PC-9 (cell line): ENCODE results near the gene GMDS.

Experiments used
- CTCF ChIP-seq: fragments of 200-600 bp; sonication (generic); conservative IDR thresholded peaks from 2 replicates; pipeline ENCODE4 v1.6.1; 2017; ENCODE audit warnings: mixed run types, antibody characterized with exemption, mild to moderate bottlenecking, moderate library complexity
- EZH2 ChIP-seq: fragments of 200-600 bp; sonication (generic); IDR thresholded peaks from 2 replicates; pipeline ENCODE4 v1.8.0; 2017; ENCODE audit warnings: antibody characterized with exemption, low read depth

DNA sequence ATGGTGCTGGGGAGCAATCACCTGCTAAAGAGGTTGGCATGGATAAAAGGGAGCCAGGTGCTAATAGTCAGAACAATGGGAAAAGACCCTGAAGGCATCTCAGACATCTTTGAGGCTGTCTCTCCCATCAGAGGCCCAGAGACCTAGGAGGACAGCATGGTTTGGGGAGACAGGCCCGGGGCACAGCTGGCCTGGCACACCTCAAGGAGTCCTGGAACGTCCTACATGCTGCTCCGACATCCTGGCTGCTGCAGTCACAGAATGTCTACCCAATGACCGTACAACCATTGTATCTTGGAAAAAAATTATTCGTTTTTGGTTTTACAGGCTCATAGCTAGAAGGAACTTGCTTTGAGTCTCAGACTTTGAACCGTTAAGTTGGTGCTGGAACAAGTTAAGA, 4.4 kb downstream of the GMDS start:
- TF ChIP-seq CTCF (no peak), EZH2 (no peak)
